ENCODE measurements around the gene ERC2.

The ERC2 gene

DNA sequence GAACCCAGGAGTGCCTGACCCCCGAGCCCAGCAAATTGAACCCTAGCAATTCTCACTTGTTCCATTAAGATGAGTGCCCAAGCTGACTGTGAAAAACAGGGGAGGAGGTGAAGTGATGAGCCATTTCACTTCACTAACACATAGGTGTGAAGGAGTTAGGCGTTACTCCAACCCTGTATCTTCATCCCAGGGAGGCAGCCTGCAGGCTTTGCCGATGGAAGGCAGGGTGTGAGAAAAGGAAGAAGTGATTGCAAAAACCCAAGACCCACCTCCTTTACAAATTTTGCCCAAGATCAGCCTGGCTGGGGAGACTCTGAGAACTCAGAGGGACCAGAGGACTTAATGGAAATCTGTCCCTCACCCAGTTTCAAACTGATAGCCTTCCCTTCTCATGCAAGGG lies 851.5 kb downstream of the ERC2 start:
- no peak for DNase-seq (ENCODE audit: low spot score)

DNA sequence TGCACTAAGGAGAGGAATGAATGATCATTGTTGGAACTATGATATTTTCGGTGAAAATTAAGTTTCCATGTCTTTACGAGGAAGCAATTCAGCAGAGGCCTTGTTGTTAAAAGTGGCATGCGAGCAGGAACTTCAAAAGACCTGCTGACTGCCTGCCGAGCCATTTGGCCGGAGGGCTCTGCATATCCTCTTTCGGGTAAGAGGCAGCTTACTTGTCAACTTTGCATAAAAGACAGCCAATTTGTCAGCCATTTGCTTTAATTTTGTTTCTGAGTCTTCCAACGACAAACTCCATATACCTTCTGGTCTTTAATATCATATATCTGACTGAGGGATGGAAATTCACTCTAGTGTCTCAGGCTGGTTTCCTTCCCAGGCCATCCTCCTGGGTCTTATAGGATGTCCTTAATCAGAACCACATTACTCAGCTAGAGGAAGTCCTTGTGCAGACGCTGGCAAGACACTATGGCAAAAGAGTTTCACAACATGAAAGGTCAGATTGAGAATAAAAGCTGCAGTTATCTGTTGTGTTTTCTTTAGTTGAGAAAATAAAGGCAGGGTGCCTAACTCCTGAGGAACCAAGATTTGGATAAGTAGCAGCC lies 852.5 kb downstream of the ERC2 start:
- DNase-seq (ENCODE audit: low spot score), result no peak

DNA sequence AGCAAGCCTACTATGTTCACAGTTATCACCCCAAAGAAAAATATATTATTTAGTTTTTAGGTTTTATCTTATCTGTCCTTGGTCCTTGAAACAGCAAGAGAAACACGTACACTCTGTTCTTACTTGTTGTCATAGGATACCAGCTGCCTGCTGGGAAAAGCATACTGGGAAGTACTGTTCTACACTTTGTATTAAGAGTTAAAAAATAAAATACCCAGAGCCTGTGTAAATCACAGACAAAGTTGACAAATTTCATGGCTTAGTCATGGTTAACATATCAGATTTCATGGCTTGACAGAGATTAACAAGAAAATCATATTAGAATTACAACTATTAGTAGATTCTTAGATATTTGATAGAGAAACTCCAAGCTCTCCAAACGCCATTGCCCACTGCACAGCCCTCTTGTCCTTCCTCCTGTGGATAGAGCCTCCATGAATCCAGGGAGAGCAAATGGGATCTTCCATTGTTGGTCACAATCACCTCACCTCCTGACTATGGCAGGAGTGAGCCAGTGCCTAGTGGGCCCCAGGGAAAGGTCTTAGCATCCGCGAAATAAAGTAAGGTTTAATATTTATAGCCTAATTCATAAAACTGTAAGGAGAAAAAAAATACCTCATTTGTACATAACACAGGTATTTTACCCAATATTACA lies 853.1 kb downstream of the ERC2 start:
- DNase-seq (ENCODE audit: low spot score), result no peak

DNA sequence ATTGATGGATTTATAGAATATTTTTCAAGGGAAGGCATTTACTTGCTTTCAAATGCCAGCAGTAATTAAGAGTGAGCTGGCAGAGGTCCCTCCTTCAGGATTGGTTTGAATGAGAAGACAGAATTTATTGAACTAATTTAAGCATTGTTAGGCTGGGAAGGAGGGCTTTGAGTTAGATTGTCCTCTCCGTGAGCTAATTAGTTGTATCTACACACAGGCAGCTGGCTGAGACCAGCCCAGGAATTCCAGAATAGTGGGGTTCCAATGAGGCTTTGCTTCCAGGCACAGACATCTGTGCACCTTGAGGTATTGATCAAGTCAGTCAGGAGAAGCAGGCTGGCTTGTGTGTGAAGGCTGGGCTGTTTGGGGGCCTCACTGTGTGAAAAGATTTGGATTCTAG lies 857.1 kb downstream of the ERC2 start:
- no peak for DNase-seq (ENCODE audit: low spot score)

DNA sequence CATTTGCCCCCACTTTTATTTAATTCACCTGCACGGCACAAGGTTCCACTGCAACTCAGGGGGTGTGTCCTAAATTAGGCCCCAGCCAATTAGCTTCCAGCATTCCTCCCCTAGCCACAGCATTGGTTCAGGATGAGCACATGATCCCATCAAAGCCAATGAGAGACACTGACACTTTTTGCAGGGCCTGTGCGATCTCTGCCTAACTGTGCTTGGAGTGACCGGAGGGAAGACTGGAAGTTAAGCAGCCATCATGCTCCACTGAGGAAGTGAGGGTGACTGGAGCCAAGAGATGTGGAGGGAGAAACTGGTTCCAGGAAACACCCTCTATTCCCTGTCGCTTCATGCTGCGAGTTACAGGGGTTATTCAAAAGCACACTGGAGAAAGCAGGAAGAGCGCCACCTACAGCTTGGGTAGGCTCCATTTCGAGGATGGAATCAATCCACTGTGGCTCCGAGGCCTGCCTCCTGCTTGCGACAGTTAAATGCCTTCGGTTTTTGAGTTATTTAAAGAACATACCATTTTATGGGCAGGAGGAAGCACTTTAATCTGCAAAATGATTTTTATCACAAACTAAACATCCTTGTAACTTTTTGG lies 858.9 kb downstream of the ERC2 start:
- no peak for DNase-seq (ENCODE audit: low spot score)

DNA sequence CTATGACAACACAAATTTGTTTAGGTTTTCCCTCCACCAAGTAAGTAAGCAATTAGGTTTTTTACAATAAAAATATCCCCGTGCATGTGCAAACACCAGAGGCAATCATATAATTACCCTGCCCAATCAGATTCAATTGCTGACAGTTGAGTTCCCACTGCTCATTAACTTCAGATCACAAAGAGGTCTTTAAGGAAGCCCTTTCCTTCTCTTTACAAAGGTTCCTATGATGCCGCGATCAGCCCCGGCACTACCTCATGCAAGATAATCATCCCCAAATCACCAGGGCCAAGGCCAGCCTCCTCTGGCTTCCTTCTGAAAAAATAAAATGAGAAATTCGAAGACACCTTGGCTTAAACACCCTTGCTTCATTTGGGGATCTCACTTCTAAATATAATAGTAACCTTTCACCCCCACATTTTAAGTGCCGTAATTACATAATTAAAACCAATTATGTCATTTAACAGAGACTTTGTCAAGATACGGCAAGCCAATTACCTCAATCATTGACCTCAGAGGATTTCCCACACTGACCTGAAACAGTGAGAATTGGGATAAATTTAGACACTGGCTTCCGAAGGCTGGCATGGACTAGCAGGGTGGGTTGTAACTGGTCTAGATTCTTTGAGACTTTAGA lies 859.8 kb downstream of the ERC2 start:
- no peak for DNase-seq (ENCODE audit: low spot score)

DNA sequence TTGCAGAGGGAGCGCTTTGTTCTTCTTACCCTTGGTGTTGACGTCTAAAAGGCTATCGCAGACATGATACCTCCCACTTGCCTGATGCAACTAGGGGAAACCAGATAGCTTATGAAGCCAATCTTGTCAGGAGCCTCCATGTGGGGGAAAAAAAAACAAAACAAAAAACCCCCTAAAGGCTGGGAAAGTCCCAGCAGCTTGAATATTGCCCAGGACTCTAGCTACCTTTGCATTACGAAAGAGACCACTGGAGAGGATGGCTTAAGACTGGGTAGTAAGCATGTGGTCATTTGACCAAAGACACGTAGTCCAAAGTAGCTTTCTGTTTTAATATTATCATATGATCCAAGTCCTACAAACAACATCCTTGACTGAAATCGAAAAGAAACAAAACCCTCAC lies 860.4 kb downstream of the ERC2 start:
- no peak for DNase-seq (ENCODE audit: low spot score)

DNA sequence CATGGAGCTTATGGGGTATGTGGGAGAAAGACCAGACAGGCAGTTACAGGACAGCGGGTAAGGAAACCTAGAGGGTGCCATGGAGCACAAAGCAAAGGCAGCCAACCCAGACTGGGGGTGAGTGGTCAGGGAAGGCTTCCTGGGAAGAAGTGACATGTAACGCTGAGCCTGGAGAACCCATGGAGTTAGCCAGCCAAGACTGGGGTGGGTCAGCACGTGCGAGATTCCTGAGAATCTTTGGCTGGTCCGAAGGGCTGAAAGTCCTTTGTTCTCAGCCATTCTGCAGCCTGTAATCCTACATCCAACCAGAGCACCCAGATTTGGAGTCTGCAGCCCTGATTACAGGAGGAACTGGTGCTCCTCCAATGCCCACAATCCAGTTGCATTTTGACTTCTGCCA lies 861.1 kb downstream of the ERC2 start:
- DNase-seq (ENCODE audit: low spot score), result no peak

DNA sequence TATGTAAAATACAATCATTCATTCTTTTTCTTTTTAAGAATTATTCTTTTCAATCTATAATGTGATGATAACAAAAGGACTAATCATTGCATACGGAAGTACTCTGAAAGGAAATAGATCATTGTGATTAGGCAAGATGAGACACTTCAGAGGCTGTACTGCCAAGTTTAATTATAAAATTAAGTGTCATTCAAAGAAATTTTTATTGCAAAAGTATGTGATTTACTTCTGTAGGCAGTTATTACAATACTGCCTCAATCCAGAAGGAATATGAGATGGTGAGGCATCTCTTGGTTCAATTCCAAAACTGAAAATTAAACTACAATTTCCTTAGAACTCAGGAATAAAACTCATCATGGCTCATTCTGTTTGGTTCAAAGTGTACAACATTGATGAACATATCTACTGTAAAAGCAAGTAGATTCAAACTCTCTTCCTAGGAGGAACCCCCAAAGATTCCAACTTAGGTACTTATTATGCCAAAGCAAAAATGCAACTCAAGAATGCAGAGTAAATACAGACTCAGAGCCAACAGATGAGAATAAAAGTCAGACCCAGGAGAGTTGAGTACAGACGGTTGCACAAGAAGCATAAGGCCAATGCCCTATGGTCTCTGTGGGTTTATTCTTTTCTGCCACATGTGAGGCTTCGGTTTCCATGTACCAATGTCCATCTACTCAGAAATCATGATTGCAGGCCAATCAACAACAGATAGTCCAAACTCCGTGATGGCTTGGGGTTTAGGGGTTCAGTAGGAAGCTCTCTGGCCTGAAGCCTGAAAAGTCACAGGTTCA lies 862.6 kb downstream of the ERC2 start:
- DNase-seq (ENCODE audit: low spot score), result no peak

DNA sequence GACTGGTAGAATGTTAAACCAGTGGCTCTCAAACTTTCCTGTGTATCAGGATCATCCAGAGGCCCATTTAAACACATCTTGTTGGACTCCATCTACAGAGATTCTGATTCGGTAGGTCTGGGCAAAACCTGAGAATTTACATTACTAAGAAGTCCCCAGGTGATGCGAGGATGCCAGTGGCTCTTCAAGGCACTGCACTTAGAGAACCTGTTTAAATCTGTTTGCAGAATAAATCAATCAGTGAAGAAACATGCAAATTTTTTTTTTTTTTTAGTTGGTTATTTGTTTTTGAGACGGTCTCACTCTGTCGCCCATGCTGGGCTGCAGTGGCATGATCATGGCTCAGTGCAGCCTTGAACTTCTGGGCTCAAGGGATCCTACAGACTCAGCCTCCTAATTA lies 863.4 kb downstream of the ERC2 start:
- no peak for DNase-seq (ENCODE audit: low spot score)

DNA sequence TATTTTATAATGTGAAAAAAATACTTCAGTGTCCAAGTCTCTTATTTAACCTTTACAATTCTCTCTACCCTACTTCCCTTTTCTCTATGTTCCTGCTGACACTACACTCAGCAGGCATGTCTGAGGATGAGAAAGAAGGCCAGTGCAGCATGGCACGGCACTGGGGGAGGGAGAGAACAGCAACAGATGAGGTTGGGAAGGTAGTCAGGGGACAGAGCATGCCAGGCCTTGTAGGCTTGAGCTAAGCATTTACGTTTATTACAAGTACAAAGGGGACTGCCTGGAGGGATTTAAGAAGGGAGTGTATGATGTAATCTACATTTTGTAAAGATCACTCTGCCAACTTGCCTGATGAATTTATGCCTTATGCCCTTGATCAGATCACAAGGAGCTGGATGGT lies 863.9 kb downstream of the ERC2 start:
- DNase-seq (ENCODE audit: low spot score), result no peak

DNA sequence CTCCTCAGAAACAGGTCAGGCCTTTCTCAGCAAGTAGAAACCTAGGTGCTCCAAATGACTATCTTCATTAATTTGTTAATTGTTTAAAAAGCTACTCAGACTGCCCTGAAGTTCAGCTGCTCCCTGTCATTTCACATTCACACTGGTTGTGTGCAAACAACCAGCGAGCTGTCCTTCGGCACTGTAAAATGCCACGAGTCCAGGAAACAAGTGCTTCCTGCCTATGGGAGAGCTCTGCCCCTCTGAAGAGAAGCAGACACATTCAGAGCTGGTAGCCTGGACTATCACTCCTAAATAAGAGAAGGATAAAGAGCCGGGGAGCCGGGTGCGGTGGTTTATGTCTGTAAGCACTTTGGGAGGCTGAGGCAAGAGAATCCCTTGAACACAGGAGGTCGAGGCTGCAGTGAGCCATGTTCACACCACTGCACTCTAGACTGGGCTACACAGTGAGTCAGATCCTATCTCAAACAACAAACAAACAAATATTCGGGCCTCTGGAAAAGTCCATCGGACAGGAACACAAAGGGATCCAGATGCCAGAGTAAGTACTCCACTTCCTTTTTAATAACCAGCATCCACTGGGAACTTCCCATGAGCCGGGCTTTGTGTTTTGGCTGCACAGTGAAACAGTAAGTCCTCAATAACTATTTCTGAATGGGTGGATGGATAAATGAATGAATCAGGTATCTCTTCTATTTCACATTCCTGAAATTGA lies 866.7 kb downstream of the ERC2 start:
- DNase-seq (ENCODE audit: low spot score), result no peak

DNA sequence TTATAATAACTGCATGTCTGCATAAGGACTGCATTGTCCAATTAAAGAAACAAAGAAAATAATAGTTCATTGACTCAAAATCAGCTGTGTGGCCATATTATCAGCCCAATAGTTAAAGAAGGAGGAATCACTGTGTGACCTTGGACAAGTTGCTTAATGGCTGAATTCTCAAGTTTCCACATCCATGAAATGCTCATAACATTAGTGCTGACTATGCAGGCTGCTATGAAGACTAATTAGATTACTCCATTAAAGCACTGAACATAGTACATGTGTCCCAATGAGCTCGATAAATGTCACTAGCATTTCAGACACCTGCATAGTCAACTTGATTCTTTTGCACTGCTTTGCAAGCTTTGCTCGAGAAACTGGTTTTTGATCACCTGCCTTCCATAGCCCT lies 870.0 kb downstream of the ERC2 start:
- no peak for DNase-seq (ENCODE audit: low spot score)

DNA sequence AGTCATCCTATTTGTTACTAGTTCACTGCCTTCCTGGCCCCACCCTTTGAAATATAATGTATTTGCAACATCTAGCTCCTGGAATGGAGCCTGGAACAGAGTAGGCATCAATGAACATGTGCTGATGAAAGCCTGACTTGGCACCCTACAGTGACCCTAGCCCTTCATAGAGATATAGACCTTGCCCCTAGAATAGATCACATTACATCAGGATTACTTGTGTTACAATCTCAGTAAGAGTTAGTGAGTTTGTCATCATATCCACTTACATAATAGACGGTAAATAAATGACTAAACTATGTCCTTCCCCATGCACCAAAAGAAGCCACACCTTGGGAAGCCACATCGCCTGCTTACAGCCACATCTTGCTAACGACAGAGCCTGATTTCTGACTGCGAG lies 870.6 kb downstream of the ERC2 start:
- no peak for DNase-seq (ENCODE audit: low spot score)

DNA sequence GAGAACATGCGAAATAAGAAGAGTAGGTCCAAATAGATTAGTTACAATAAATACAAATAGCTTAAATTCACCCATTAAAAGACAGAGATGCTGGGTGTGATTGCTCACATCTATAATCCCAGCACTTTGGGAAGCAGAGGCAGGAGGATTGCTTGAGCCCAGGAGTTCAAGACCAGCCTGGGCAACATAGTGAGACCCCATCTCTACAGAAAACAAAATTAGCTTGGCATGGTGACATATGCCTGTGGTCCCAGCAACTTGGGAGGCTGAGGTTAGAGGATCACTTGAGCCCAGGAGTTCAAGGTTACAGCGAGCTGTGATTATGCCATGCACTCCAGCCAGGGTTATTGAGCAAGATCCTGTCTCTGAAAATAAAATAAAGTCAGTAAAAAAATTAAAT lies 872.1 kb downstream of the ERC2 start:
- DNase-seq (ENCODE audit: low spot score), result no peak

DNA sequence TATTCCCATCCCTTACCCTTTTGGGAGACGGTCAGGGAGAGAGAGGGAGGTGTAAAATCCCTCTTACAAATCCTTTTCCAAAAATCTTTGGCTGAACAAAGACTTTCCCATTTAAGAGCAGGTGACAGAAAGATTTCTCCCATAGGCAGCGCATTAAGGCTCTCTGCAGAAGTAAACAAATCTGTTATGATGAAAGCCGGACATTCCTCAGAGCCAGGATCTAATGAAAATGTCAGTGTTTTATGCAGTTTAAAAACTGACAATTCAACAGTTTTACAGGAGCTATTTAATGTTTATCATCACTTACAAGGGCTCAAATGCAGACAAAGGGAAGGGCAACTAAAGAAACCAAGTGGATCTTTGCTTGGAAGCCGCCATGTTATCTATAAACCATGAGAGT lies 872.8 kb downstream of the ERC2 start:
- DNase-seq (ENCODE audit: low spot score), result no peak

DNA sequence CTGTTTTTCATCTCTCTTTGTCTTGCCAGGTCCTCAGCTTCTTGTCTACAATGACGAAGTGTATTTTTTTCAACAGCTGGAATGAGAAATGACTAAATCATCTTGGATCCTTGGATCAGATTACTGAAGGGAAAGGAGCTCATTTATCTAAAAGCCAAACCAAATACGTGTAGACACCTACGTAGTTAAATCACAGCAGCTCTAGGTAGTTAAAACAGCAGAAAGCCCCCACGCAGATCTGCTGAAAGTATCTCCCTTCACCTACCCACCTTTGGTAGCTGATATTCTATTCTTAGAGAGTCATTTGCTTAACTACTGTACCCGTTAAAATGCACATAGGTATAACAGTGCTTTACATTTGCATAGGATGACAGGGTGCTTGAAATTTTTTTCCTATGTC lies 875.7 kb downstream of the ERC2 start:
- DNase-seq (ENCODE audit: low spot score), result no peak

DNA sequence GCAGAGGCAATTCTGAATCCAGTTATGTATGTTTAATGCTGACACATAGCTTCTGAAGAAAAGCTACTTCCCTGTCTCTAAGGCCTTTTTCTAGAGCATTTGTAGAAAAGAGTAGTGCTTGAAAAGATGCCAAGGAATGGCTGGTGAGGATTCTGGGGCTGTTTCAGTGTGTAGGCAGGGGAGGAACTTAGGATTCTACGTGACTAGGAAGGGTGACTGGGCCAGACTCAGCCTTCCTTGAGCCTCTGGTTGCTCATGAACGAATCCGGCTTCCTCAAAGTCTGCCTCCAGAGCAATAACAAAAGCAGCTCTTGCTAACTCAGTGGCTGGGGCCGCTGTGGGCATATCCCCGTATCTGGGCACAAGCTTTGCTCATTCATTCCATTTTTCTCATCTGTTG lies 876.4 kb downstream of the ERC2 start:
- DNase-seq (ENCODE audit: low spot score), result no peak

DNA sequence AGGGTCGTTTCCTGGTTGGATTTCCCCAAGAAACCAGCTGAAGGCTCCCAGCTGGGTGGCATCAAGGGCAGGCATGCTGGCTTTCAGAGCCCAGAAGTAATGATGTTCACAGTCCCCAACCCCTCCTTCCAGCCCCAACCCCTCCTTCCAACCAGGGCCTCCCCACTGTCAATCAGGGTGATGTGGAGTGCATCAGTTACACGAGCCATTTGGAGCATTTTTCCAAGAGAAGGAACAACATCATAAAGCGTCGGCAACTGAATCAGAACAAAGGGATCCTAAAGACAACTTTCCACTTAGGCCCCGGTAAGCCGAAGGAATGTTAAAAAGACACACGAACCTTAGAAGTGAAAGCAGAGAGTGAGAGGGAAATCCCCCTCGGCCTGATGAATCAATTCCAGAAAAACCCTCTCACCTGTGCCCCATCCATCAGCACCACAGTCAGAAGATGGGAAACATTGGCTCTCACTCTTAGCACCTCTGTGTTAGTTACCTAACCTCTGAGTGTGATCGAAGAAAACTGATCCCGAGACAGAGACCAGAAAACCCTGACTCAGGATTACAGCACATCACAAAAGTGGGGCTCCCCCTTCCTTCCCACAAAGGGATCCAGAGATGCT lies 880.0 kb downstream of the ERC2 start:
- no peak for DNase-seq (ENCODE audit: low spot score)

DNA sequence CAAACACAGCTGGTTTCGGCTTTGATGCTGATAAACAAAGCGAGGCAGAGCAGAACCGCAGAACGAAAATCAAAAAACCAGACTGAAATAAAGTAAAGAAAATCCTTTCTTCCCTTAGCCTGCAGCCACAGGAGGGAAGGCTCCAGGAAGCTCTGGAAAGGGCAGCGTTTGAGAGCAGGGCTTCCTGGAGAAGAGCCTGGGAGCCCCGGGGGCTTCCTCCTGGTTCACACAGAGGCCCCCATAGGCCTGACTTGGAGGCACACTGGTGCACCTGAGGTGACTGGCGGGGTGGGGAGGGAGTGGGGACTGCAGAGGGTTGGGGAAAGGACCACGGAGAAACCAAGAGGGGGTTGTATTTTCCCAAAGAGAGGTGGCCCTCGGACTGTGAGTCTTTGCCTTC lies 882.4 kb downstream of the ERC2 start:
- no peak for DNase-seq (ENCODE audit: low spot score)

DNA sequence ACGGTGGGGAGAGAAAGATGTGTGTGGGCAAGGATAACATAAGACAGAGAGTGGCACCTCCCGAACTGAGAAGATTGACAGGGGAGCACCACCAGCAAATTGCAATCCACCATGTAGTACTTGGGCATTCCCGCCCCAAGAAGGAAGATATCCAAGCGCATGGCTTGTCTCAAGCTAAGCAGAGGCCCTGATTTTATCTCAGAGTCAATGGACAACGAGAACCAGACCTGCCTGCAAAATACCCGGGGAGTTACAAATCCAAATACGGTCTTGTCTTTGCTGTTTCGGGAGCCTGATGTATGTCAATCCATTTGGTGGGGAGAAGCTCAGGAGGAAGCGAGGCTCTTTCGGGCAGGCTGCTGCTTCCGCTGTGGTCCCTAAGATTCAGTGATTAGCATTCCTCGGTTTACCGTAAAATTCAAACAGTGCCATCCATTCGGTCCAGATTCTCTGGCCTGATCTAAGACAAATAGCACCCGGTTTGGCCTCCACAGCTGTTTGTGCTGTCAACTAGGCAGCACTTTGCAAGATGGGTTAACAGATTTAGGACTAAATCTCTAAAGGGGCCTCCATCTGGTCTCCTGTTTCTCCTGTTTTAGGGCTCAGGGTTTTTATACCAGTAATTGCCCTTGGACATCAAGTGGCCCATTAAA lies 883.4 kb downstream of the ERC2 start:
- no peak for DNase-seq (ENCODE audit: low spot score)
